H1 (cell line): Measurements from ENCODE around the gene GALT. TPM values are rescaled to one million over a fixed set of nuclear protein-coding genes. Genes with fewer than 3 reads are reported as not detected.
A peak's percentile ranks its signal among the peaks of the same experiment; 100 is the strongest.

ENCODE experiments used
- ASH2L ChIP-seq: fragments of 200-600, 300-600 bp; sonication (generic); IDR thresholded peaks from one replicate; pipeline ENCODE4 v1.7.1; 2017; ENCODE audit warnings: low read length
- ATF3 ChIP-seq: IDR thresholded peaks from 2 replicates; pipeline ENCODE4 v1.6.1; 2011; ENCODE audit warnings: low read depth, mild to moderate bottlenecking, low read length; ENCODE audit not compliant: insufficient read depth
- BCL11A ChIP-seq, 2 experiments: IDR thresholded peaks; one replicate each; pipeline ENCODE4 v1.6.1; 2011; ENCODE audit warnings: low read depth in 2 of 2, low read length in 2 of 2, mild to moderate bottlenecking in 2 of 2
- CBX8 ChIP-seq: fragments of 300-800, 300-1000 bp; sonication (generic); IDR thresholded peaks from 2 replicates; pipeline ENCODE4 v1.7.1; 2016; ENCODE audit warnings: low read depth, low read length, borderline replicate concordance
- CHD1 ChIP-seq: IDR thresholded peaks from 2 replicates; pipeline ENCODE4 v1.6.1; 2012; ENCODE audit warnings: low read depth, low read length, improper control_type of control experiment
- CTBP2 ChIP-seq: IDR thresholded peaks from 2 replicates; pipeline ENCODE4 v1.7.0; 2011; ENCODE audit warnings: borderline replicate concordance, mild to moderate bottlenecking, moderate library complexity, mixed read lengths, low read length; ENCODE audit not compliant: insufficient read depth, insufficient read length
- EZH2 ChIP-seq: fragments of 200-600 bp; sonication (generic); IDR thresholded peaks from 2 replicates; pipeline ENCODE4 v1.7.1; 2012; ENCODE audit warnings: low read depth, mild to moderate bottlenecking, moderate library complexity, low read length, inconsistent platforms; ENCODE audit not compliant: severe bottlenecking
- GTF2F1 ChIP-seq: IDR thresholded peaks from 2 replicates; pipeline ENCODE4 v1.6.1; 2012; ENCODE audit warnings: low read depth, low read length, improper control_type of control experiment, borderline replicate concordance
- JUN ChIP-seq: IDR thresholded peaks from 2 replicates; pipeline ENCODE4 v1.6.1; 2011; ENCODE audit warnings: low read depth, mild to moderate bottlenecking, improper control_type of control experiment, low read length
- JUND ChIP-seq: IDR thresholded peaks from 2 replicates; pipeline ENCODE4 v1.6.1; 2011; ENCODE audit warnings: mild to moderate bottlenecking, improper control_type of control experiment, low read length
- KDM5A ChIP-seq: fragments of 200-600 bp; IDR thresholded peaks from 2 replicates; pipeline ENCODE4 v1.7.1; 2012; ENCODE audit warnings: mild to moderate bottlenecking, low read length, inconsistent platforms, mixed read lengths
- PHF8 ChIP-seq: fragments of 200-600 bp; sonication (generic); conservative IDR thresholded peaks from 2 replicates; pipeline ENCODE4 v1.7.1; 2012; ENCODE audit warnings: low read depth, mild to moderate bottlenecking, inconsistent platforms, low read length, moderate library complexity
- RBBP5 ChIP-seq: IDR thresholded peaks from 2 replicates; pipeline ENCODE4 v1.7.1; 2012; ENCODE audit warnings: low read depth, mild to moderate bottlenecking, inconsistent platforms, low read length, moderate library complexity, borderline replicate concordance
- SIN3A ChIP-seq, 2 experiments: IDR thresholded peaks in 1 of 2; conservative IDR thresholded peaks in 1 of 2; 2 replicates each; pipeline ENCODE4 v1.6.1; 2011 to 2012; ENCODE audit warnings: low read length in 2 of 2, improper control_type of control experiment in 1 of 2, low read depth in 1 of 2, mild to moderate bottlenecking in 1 of 2
- SP4 ChIP-seq: IDR thresholded peaks from 2 replicates; pipeline ENCODE4 v1.6.1; 2012; ENCODE audit warnings: low read length, inconsistent platforms
- SUZ12 ChIP-seq: fragments of 200-600 bp; sonication (generic); IDR thresholded peaks from 2 replicates; pipeline ENCODE4 v1.6.1; 2012; ENCODE audit warnings: mild to moderate bottlenecking, inconsistent platforms, low read length, moderate library complexity, mixed read lengths
- TAF1 ChIP-seq: IDR thresholded peaks from 2 replicates; pipeline ENCODE4 v1.6.1; 2011; ENCODE audit warnings: mild to moderate bottlenecking, low read depth, low read length
- TEAD4 ChIP-seq: IDR thresholded peaks from 2 replicates; pipeline ENCODE4 v1.6.1; 2012; ENCODE audit warnings: low read depth, low read length, inconsistent platforms, mixed read lengths
- polyA plus RNA-seq, 7 experiments: library from polyadenylated mRNA; depleted of rRNA in 3 of 7; stranded (reverse) in 5 of 7; unstranded in 2 of 7; fragments of >200 nt in 5 of 7; fragments of 200-250 nt in 2 of 7; gene quantifications; 1 replicate in 5 of 7; 2 replicates in 1 of 7; 4 replicates in 1 of 7; pipeline versions ENCODE4 v1.2.1 to v1.2.3, GENCODE V29; 2011 to 2013; ENCODE audit warnings: missing spikeins in 2 of 7, mixed read lengths in 2 of 7
- total RNA-seq: library from RNA; stranded (reverse); fragmentation: NEBNext Ultra II Directional; extraction: Animal tissue kit (Norgen Biotek cat#: 25700); gene quantifications from 2 replicates; pipeline ENCODE4 v1.2.1, GENCODE V29; 2021
- TF ChIP-seq, protein P1 (sequence below): IDR thresholded peaks from 2 replicates; pipeline ENCODE4 v1.6.1; 2012; ENCODE audit warnings: low read length, inconsistent platforms

The GALT gene
- total and polyA plus RNA-seq, 2 of the 8 experiments (the other 6 are each of a cell fraction or from before 2014, with no cell fraction given) = 21.9 to 50.6 TPM

DNA sequence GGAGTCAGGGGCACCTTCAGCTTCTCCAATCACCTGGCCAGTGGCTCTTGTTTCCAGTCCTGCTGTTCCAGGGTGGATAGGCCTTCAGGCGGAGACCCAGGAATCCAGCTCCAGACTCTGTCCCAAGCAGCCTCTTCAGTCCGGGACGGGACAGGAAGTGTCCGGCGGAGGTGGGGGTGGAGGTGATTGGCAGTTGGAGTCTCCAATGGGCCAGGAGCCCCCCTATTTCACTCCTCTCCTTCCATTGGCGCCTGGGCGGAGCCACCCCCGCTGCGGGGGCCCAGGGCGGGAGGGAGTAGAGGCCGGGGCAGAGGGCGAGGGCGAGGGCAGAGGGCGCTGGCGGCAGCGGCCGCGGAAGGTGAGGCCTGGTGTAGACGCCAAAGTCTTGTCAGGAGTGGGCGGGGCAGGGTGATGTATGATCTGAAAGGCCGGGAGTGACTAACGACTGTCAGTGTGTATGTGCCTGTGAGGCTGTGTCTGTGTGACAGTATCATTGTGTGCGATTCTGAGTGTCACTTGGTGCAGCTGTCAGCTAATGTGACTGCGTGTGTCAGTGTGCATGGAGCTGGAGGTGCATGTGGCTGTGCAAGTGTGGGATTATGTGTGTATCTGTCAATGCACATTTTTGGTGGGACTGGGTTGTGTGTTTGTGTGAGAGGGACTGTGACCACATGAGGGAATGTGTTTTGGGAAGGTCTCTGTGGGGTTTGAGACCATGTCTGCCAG, 5.6 kb downstream of the GALT start, which contains the start of gene IL11RA (continued):
- TF ChIP-seq SIN3A (conservative IDR thresholded peaks at IDR 0.05 in 1 of 2, IDR thresholded peaks at IDR 0.05 in 1 of 2; ENCODE audit: low read depth in 1 of 2, low read length in 2 of 2) (peak in 1 of 2 experiments; percentile 88; a peak in 1 of 4 replicates), SP4 (no peak), JUN (no peak), TEAD4 (no peak), CBX8 (no peak), SUZ12 (no peak), ASH2L (no peak), CHD1 (no peak), JUND (no peak), CTBP2 (peak; percentile 46), KDM5A (no peak), ATF3 (no peak), BCL11A (IDR thresholded peaks at IDR 0.05; ENCODE audit: low read depth in 2 of 2, low read length in 2 of 2) (no peak), EZH2 (no peak), GTF2F1 (no peak), PHF8 (no peak), TAF1 (peak; percentile 68), RBBP5 (no peak)
- TF ChIP-seq, protein P1, sequence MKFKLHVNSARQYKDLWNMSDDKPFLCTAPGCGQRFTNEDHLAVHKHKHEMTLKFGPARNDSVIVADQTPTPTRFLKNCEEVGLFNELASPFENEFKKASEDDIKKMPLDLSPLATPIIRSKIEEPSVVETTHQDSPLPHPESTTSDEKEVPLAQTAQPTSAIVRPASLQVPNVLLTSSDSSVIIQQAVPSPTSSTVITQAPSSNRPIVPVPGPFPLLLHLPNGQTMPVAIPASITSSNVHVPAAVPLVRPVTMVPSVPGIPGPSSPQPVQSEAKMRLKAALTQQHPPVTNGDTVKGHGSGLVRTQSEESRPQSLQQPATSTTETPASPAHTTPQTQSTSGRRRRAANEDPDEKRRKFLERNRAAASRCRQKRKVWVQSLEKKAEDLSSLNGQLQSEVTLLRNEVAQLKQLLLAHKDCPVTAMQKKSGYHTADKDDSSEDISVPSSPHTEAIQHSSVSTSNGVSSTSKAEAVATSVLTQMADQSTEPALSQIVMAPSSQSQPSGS = no peak
